A673 (cell line): Measurements from ENCODE around the gene CYB561D2. TPM values are rescaled to one million over a fixed set of nuclear protein-coding genes. Genes with fewer than 3 reads are reported as not detected.
"Not testable (repeated sequence)": the region's sequence is repeated elsewhere in the genome, so short reads cannot be mapped to it uniquely, and the experiment has no call there.

Source experiments
- BruUV-seq: library from RNA; stranded (reverse); fragments of 400-500 nt; replicated peaks from 2 replicates; lab custom pipeline; 2021; lab: Mats Ljungman, UMichigan
- CTCF ChIA-PET: fragments of 300-600 bp; sonication (Branson Sonifier 250); formaldehyde crosslinking; loops from one replicate; lab custom pipeline; 2022; ENCODE audit warnings: antibody characterized with exemption; lab: Charles Lee
- POLR2A ChIA-PET: fragments of 300-600 bp; sonication (Branson Sonifier 250); formaldehyde crosslinking; loops from one replicate; lab custom pipeline; 2022; ENCODE audit warnings: antibody characterized with exemption; ENCODE audit not compliant: low non-redundant PET; lab: Charles Lee
- DNase-seq: peaks from one replicate; pipeline ENCODE4 v3.0.0-alpha.2; 2015; ENCODE audit warnings: low spot score
- H3K27ac ChIP-seq: fragments of 200-600 bp; sonication (generic); 2 replicates; pipeline ENCODE4 v1.5.1; 2016; ENCODE audit warnings: mixed run types, low read depth, mild to moderate bottlenecking, mixed read lengths, antibody characterized with exemption, low read length; ENCODE audit not compliant: poor library complexity, severe bottlenecking
- H3K27me3 ChIP-seq: fragments of 200-600 bp; sonication (generic); replicated peaks from 2 replicates; pipeline ENCODE4 v1.6.1; 2017; ENCODE audit warnings: mixed run types, low read depth, mild to moderate bottlenecking, mixed read lengths, antibody characterized with exemption, low read length; ENCODE audit not compliant: insufficient read depth, poor library complexity
- H3K36me3 ChIP-seq: fragments of 200-600 bp; sonication (generic); 2 replicates; pipeline ENCODE4 v1.6.1; 2016; ENCODE audit warnings: mixed run types, mild to moderate bottlenecking, mixed read lengths, antibody characterized with exemption, low read length; ENCODE audit not compliant: insufficient read depth, poor library complexity, severe bottlenecking
- H3K4me1 ChIP-seq: fragments of 200-600 bp; sonication (generic); 2 replicates; pipeline ENCODE4 v1.6.1; 2017; ENCODE audit warnings: mixed run types, mild to moderate bottlenecking, mixed read lengths, antibody characterized with exemption, low read length; ENCODE audit not compliant: insufficient read depth, poor library complexity, severe bottlenecking
- H3K4me3 ChIP-seq: fragments of 200-600 bp; sonication (generic); 2 replicates; pipeline ENCODE4 v1.5.1; 2016; ENCODE audit warnings: low read depth, mixed run types, mild to moderate bottlenecking, mixed read lengths, low read length; ENCODE audit not compliant: poor library complexity, severe bottlenecking
- H3K9me3 ChIP-seq: fragments of 200-600 bp; sonication (generic); 2 replicates; pipeline ENCODE4 v1.6.1; 2016; ENCODE audit warnings: mixed run types, low read depth, mild to moderate bottlenecking, mixed read lengths, antibody characterized with exemption, low read length; ENCODE audit not compliant: poor library complexity, severe bottlenecking
- CTCF ChIP-seq: fragments of 300-800, 200-600 bp; sonication (generic); conservative IDR thresholded peaks from 2 replicates; pipeline ENCODE4 v1.5.1; 2017; ENCODE audit warnings: low read depth, mild to moderate bottlenecking, antibody characterized with exemption, low read length, moderate library complexity, mixed read lengths
- EZH2 ChIP-seq: fragments of 200-600 bp; sonication (generic); IDR thresholded peaks from 2 replicates; pipeline ENCODE4 v1.6.1; 2017; ENCODE audit warnings: borderline replicate concordance, low read depth, mild to moderate bottlenecking, mixed read lengths, antibody characterized with exemption, low read length; ENCODE audit not compliant: poor library complexity, severe bottlenecking
- intact Hi-C: fragments of 100-400 bp; cut with micrococcal nuclease; formaldehyde crosslinking; loops from one replicate; pipeline ENCODE4 v1.10.0; 2022; ENCODE audit not compliant: unreplicated experiment
- total RNA-seq: library from RNA; stranded (reverse); gene quantifications from 2 replicates; pipeline ENCODE4 v1.2.3, GENCODE V29; 2021

Gene CYB561D2
- total RNA-seq, 1 experiment from 2014 or later: 8.2 TPM

DNA sequence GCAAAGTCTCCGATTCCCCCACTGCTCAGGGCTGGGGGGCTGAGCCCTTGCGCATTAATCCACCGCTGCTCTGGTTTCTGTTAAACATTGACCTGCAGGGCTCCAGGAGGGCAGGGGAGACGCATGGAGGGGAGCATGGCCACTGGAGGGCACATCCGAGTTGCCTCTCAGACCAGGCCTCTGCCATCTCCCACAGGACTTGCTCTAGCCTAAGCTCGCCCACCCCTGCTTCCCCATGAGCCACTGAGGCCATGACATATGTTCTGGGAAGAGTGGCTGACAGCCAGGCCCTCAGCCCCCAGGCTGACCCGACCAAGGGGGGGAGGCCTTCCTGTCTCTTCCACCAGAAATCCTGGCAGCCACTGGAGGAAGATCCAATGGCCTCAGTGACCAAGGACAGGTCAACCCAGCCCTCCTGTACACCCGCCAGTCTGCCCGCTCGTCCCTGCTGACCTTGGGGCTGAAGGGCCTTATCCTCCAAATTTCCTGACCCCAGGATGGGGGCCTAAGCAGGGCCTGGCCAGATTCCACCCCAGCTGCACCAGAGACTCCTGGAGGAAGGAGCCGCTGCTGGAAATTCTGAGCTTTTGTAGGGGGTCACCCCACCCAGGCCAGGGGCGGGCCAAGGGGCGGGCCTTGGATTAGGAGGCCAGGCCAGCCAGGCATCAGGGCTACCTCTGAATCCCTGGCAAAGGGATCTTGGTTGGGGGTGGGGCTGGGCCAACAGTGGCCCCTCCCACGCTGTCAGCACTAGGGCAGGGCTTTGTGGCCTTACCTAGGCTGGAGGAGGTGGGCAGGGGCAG lies 47.4 kb upstream of the CYB561D2 start, which contains the start of gene HYAL1:
HYAL1 (minus strand) TSS at position 562 of the 803 bp plus-strand sequence. CDS start 618 bp downstream, outside the sequence.
- Histone ChIP-seq H3K27ac (no peak within 1 kb of the TSS), H3K4me3 (no peak within 1 kb of the TSS), H3K36me3 (no peaks in the 10 kb centered on the region), H3K9me3 (no peaks in the 10 kb centered on the region), H3K4me1 (peaks cover 5% of the 10 kb centered on the region), H3K27me3 (no peaks in the 10 kb centered on the region)
- no peak for TF ChIP-seq EZH2
- TF ChIP-seq CTCF: no peak
- ChIA-PET CTCF (no interaction called here), POLR2A (no interaction called here)
- no TSS peak for BruUV-seq
- no peak for DNase-seq
- intact Hi-C loops: no loop called here

- intact Hi-C loops: no loop called here
- no TSS peak for BruUV-seq
These were observed 46.1 kb upstream of the CYB561D2 start for GRCh38 chr3:50304601-50305000.

GRCh38 chr3:50312041-50312440 lies 38.6 kb upstream of the CYB561D2 start:
- intact Hi-C loops, DNase-seq, H3K27me3 ChIP-seq, H3K4me1 ChIP-seq, H3K9me3 ChIP-seq, CTCF ChIA-PET, H3K36me3 ChIP-seq, H3K4me3 ChIP-seq, H3K27ac ChIP-seq, BruUV-seq, POLR2A ChIA-PET: not testable (repeated sequence)

More at GRCh38 chr3:50304601-50305000, 46.1 kb upstream of the CYB561D2 start:
- POLR2A ChIA-PET: no interaction called here
- TF ChIP-seq EZH2 (no peak), CTCF (no peak)
- Histone ChIP-seq H3K4me1 (peaks cover 4% of the 10 kb centered on the region), H3K27ac (no peak overlapping the region), H3K36me3 (no peaks in the 10 kb centered on the region), H3K4me3 (no peak overlapping the region), H3K27me3 (no peaks in the 10 kb centered on the region), H3K9me3 (no peaks in the 10 kb centered on the region)
- no peak for DNase-seq
- CTCF ChIA-PET: no interaction called here

- Histone ChIP-seq H3K36me3 (no peaks in the 10 kb centered on the region), H3K4me1 (no peaks in the 10 kb centered on the region), H3K4me3 (no peak overlapping the region), H3K27me3 (no peaks in the 10 kb centered on the region), H3K9me3 (no peaks in the 10 kb centered on the region), H3K27ac (no peak overlapping the region)
- ChIA-PET CTCF (no interaction called here), POLR2A (no interaction called here)
- BruUV-seq: no TSS peak
- intact Hi-C loops: no loop called here
- TF ChIP-seq CTCF (no peak), EZH2 (no peak)
- DNase-seq: no peak
These were observed 36.3 kb upstream of the CYB561D2 start for GRCh38 chr3:50314342-50314741.
